ENCODE data around the gene HSPA1B. TPM values are rescaled to one million over a fixed set of nuclear protein-coding genes. Genes with fewer than 3 reads are reported as not detected.

Gene HSPA1B
- total RNA-seq, 2 experiments from 2014 or later, result 60.9 to 177 TPM

GRCh38 chr6:31861150-31861549 lies 33.6 kb downstream of the HSPA1B start:
- H3K9me2 ChIP-seq (ENCODE audit: insufficient read depth, low read length), result no peaks in the 10 kb centered on the region
- intact Hi-C loops (cut with micrococcal nuclease; ENCODE audit: unreplicated experiment), result no loop called here
- peaks cover 20% of the 10 kb centered on the region for H3K4me1 ChIP-seq (ENCODE audit: insufficient read depth, low read length, poor library complexity, severe bottlenecking)
- DNase-seq (ENCODE audit: low spot score), result no peak
- no peaks in the 10 kb centered on the region for H3K79me2 ChIP-seq (ENCODE audit: insufficient read depth, low read depth, low read length)
- ChIA-PET CTCF (ENCODE audit: unreplicated experiment) (no interaction called here), POLR2A (interaction anchor here (0.9 kb wide), 1 partner anchor 28 kb away, joined by 3 read pairs; no protein-coding TSS in a partner anchor)
- BruUV-seq (replicated peaks), result no TSS peak
- H3K36me3 ChIP-seq (ENCODE audit: insufficient read depth, low read length), result no peaks in the 10 kb centered on the region
- TF ChIP-seq CTCF (conservative IDR thresholded peaks at IDR 0.05; ENCODE audit: low read length) (no peak), EZH2phosphoT487 (IDR thresholded peaks at IDR 0.05; ENCODE audit: borderline replicate concordance, low read depth, low read length) (no peak)
- H3K4me2 ChIP-seq (ENCODE audit: low read length), result no peak overlapping the region
- H3K9me3 ChIP-seq (ENCODE audit: low read length), result no peaks in the 10 kb centered on the region
- no peak overlapping the region for H3K27ac ChIP-seq (ENCODE audit: low read depth, low read length, poor library complexity, severe bottlenecking)
- H4K20me1 ChIP-seq (ENCODE audit: insufficient read depth, low read length), result no peaks in the 10 kb centered on the region
- H2AFZ ChIP-seq (ENCODE audit: low read length), result no peak overlapping the region
- no peak overlapping the region for H3K4me3 ChIP-seq (ENCODE audit: low read depth, low read length, poor library complexity, severe bottlenecking)

GRCh38 chr6:31861919-31862343 lies 34.4 kb downstream of the HSPA1B start:
- H3K4me1 ChIP-seq (ENCODE audit: insufficient read depth, low read length, poor library complexity, severe bottlenecking), result peaks cover 20% of the 10 kb centered on the region
- H3K9me3 ChIP-seq (ENCODE audit: low read length), result no peaks in the 10 kb centered on the region
- H3K27ac ChIP-seq (ENCODE audit: low read depth, low read length, poor library complexity, severe bottlenecking), result no peak overlapping the region
- H3K79me2 ChIP-seq (ENCODE audit: insufficient read depth, low read depth, low read length), result no peaks in the 10 kb centered on the region
- POLR2A ChIA-PET, result interaction anchor here (1.1 kb wide), 1 partner anchor 54 kb away, joined by 8 read pairs; the partner anchor contains the start of gene LSM2
- BruUV-seq (replicated peaks), result no TSS peak
- no peak overlapping the region for H2AFZ ChIP-seq (ENCODE audit: low read length)
- no peaks in the 10 kb centered on the region for H4K20me1 ChIP-seq (ENCODE audit: insufficient read depth, low read length)
- DNase-seq (ENCODE audit: low spot score), result no peak
- no peaks in the 10 kb centered on the region for H3K36me3 ChIP-seq (ENCODE audit: insufficient read depth, low read length)
- peak overlapping the region; percentile 85 for H3K4me2 ChIP-seq (ENCODE audit: low read length)
- no peaks in the 10 kb centered on the region for H3K9me2 ChIP-seq (ENCODE audit: insufficient read depth, low read length)
- TF ChIP-seq CTCF (conservative IDR thresholded peaks at IDR 0.05; ENCODE audit: low read length), result no peak
- no peak for TF ChIP-seq EZH2phosphoT487 (IDR thresholded peaks at IDR 0.05; ENCODE audit: borderline replicate concordance, low read depth, low read length)
- intact Hi-C loops (cut with micrococcal nuclease; ENCODE audit: unreplicated experiment), result loop anchor here (2.0 kb wide), 1 partner anchor 67 kb away; the partner anchor contains the start of gene VARS1
- CTCF ChIA-PET (ENCODE audit: unreplicated experiment), result no interaction called here
- peak overlapping the region; percentile 75 for H3K4me3 ChIP-seq (ENCODE audit: low read depth, low read length, poor library complexity, severe bottlenecking)

Data from OCI-LY7 (cell line).